GM12874 (cell line): ENCODE measurements around the gene TAS2R38.

Source experiments
- CTCF ChIP-seq: IDR thresholded peaks from 2 replicates; pipeline ENCODE4 v1.5.1; 2011; ENCODE audit warnings: low read depth, mild to moderate bottlenecking, control low read depth, low read length, moderate library complexity; ENCODE audit not compliant: insufficient read depth

The TAS2R38 gene

GRCh38 chr7:141991140-141991539 lies 17.6 kb upstream of the TAS2R38 start:
- no peak for TF ChIP-seq CTCF

DNA sequence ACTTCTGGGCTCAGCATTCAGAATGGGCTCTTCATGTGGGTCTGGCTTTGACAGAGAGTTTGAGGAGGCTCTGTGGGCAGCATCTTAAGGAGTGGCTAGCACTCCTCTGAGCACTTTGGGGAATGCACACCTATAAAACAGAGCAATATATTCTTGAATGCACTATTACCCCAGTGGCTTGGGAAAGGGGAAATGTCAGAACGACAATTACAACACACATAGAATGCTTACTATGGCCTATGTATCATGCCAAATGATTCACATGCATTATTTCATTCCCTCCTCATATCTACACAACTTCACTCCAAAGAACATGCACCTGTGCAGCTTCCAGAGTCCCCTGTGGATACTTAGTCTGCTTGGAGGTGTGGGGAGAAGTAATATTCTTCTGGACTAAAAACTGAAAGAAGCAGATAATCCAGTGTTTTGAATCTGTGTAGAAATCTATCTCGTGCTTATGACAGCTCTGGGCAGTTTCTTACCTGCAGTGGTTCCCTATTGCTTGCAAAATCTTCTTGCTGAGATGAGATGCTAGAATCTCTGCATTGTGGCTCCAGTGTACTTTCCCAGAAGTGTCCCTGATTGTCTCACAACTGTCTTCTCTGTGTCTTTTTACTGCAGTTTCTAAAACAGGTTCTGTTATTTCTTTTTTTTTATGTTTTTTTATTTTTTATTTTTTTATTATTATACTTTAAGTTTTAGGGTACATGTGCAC lies 16.6 kb upstream of the TAS2R38 start:
- no peak for TF ChIP-seq CTCF

DNA sequence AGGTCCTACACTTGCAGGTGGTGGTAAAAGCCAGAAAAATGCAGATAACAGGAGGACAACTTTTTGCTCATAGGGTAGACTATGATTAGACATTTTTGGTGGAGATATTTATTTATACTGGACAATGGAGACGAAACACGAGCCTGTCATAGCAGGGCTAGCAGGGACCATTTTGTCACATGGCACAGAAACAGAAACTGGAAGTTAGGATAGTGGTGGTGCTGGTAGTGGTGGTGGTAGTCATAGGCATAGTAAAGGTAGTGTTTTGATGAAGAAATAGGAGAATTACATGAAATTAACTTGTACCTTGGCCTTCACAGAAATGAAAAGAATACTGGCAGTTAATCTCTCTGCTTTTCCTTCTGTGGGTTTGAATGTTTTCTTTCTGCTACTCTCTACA lies 13.3 kb upstream of the TAS2R38 start:
- no peak for TF ChIP-seq CTCF

DNA sequence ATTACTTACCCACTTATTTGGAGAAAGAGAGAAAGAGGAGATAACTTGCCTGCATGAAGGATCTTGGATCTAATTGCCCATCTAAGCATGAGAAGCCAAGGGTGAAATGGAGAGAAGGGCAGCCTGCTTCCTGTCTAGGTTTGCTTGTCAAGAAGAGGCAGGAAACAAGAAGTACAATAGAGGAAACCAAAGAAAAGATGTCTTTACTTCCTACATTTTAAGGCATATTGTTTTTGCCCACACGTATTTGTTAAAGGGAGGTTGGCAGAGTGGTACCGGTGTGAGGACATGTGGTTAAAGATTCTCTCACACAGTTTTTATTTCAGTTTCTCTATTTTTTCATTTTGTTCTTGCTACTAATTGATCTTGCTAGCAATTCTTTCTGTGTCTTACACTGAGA lies 6.0 kb upstream of the TAS2R38 start:
- no peak for TF ChIP-seq CTCF

DNA sequence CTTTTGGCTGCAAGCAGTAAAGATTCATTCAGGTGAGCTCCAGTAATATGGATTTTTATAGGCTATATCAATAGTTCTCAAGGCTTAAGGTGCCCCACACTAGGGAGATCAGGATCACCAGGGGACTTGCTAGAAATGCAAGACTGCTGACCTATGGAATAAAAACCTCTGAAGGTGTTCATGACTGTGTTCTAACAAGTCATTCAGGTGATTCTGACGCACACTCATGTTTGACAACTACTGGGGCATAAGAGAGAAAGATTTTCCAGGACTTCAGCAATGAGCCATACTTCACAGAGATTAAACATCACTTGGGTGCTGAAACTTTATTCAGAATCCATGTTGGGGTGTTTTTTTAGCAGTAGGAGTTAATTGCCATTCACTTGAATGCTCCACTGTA lies 4.8 kb upstream of the TAS2R38 start:
- TF ChIP-seq CTCF: no peak

GRCh38 chr7:141976524-141977245 lies 3.1 kb upstream of the TAS2R38 start:
- TF ChIP-seq CTCF: no peak

DNA sequence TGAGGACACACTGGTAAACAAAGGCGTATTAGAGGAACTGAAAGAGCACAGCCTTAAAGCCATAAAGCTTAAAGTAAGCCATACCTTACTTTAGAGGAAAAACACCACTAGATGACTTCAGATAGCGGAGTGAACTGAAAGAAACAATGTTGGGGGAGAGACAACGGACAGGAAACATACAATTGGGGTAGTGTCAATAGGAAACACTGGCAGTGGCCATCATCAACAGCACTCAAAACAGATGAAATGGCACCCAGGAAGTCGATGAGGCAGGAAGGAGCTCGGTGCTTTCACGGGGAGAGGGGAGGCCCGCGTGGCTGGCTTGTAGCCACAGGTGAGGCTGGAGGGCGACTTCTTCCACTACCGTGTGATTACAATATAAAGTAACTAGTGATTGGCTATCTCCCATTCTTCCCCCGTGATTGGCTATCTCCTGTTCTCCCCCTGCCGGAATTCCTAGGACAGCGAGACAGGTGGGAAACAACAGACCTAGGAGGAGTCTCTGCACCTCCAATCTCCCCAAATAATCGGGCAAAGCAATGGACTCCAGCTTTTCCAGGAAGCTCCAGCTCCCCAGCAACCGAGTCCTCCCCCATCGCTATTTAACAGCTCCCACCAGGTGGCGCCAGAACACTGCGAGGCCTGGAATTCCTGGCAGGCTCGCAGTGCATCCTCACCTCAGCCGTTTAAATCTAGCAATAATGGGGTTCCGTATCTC lies 2.4 kb upstream of the TAS2R38 start:
- peak; percentile 88 for TF ChIP-seq CTCF
